GM23338 (cell line): ENCODE results near the gene VSX1.

Experiments
- EZH2 ChIP-seq: fragments of 200-600 bp; sonication (generic); IDR thresholded peaks from one replicate; pipeline ENCODE4 v1.8.0; 2017; ENCODE audit warnings: antibody characterized with exemption, mild to moderate bottlenecking, low read depth; ENCODE audit not compliant: unreplicated experiment
- EZH2phosphoT487 ChIP-seq: fragments of 200-600 bp; sonication (generic); IDR thresholded peaks from one replicate; pipeline ENCODE4 v1.8.1; 2018; ENCODE audit warnings: antibody characterized with exemption; ENCODE audit not compliant: unreplicated experiment
- JUNB ChIP-seq: IDR thresholded peaks from one replicate; pipeline ENCODE4 v1.6.1; 2016; ENCODE audit warnings: antibody characterized with exemption; ENCODE audit not compliant: unreplicated experiment
- POLR2AphosphoS5 ChIP-seq: IDR thresholded peaks from 2 replicates; pipeline ENCODE4 v1.6.1; 2016; ENCODE audit warnings: antibody characterized with exemption, low read depth
- STAT1 ChIP-seq: IDR thresholded peaks from one replicate; pipeline ENCODE4 v1.6.1; 2016; ENCODE audit warnings: antibody characterized with exemption; ENCODE audit not compliant: unreplicated experiment
- ZNF331 ChIP-seq: fragments of 250-450 bp; sonication (Bioruptor Pico); IDR thresholded peaks from 2 replicates; pipeline ENCODE4 v1.5.0; 2020; ENCODE audit warnings: low read depth, mild to moderate bottlenecking, moderate library complexity
- TF ChIP-seq, protein P1 (sequence below), 2 experiments: fragments of 200-600 bp in 1 of 2; sonication (generic) in 1 of 2; conservative IDR thresholded peaks; 2 replicates each; pipeline versions ENCODE4 v1.5.1 to v1.6.1; 2016 to 2017; ENCODE audit warnings: antibody characterized with exemption in 2 of 2, low read depth in 2 of 2, mild to moderate bottlenecking in 2 of 2, moderate library complexity in 1 of 2

DNA sequence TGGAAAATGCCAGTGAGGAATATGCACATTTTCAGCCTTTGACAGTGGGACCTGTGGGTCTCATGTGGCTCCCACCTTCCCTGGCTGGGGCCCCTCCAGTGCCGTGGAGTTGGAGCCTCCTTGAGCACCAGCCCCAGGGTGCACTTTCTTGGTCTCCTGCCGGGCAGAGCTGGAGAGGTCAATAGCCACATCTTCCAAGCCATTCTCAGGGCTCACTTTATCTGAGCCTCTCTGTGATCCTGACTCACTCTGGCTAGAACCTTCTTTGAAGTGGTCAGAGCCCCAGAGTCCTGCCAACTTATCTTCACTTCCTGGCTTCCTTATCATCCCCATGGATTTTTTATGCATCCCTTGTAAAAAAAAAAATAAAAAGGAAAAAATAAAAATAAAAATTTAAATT is 5.7 kb downstream of the VSX1 start:
- TF ChIP-seq EZH2phosphoT487 (no peak), EZH2 (no peak), POLR2AphosphoS5 (no peak), JUNB (no peak), STAT1 (no peak), ZNF331 (no peak)
- TF ChIP-seq, protein P1, sequence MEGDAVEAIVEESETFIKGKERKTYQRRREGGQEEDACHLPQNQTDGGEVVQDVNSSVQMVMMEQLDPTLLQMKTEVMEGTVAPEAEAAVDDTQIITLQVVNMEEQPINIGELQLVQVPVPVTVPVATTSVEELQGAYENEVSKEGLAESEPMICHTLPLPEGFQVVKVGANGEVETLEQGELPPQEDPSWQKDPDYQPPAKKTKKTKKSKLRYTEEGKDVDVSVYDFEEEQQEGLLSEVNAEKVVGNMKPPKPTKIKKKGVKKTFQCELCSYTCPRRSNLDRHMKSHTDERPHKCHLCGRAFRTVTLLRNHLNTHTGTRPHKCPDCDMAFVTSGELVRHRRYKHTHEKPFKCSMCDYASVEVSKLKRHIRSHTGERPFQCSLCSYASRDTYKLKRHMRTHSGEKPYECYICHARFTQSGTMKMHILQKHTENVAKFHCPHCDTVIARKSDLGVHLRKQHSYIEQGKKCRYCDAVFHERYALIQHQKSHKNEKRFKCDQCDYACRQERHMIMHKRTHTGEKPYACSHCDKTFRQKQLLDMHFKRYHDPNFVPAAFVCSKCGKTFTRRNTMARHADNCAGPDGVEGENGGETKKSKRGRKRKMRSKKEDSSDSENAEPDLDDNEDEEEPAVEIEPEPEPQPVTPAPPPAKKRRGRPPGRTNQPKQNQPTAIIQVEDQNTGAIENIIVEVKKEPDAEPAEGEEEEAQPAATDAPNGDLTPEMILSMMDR (conservative IDR thresholded peaks at IDR 0.05; ENCODE audit: low read depth in 2 of 2), result no peak
